Stimulated activated CD4-positive, alpha-beta T cell treated with anti-CD3 and anti-CD28 coated beads, Interleukin-2, amount 100 ng/mL, for 48 hours (primary cell): Measurements from ENCODE around the gene BMI1.

ENCODE experiments used
- DNase-seq, 2 donors: peaks; one replicate each; pipeline ENCODE4 v3.0.0-alpha.2; 2020

BMI1 gene

GRCh38 chr10:22368981-22369380, 48.1 kb downstream of the BMI1 start:
- no peak for DNase-seq

- DNase-seq, result no peak
Observed at GRCh38 chr10:22369434-22370072, 48.7 kb downstream of the BMI1 start.

DNA sequence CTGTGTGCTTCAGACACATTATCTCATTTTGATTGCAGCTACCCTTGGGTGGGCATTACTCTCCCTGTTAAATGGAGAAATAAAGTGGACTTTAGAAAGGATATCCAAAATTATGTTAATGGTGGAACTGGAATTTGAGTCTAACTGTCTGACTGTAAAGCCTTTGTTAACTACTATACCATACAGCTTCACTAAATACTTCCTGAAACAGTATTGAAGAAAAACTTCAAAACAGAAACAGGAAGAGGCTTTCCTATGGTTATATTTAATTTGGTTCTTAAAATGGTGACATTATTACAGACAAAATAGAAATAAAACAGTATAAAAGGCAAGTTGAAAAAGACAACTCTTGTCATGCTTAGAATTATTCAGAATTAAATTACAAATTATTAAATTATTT, 49.4 kb downstream of the BMI1 start:
- no peak for DNase-seq

- no peak for DNase-seq
Observed at GRCh38 chr10:22372298-22372697, 51.4 kb downstream of the BMI1 start.

DNA sequence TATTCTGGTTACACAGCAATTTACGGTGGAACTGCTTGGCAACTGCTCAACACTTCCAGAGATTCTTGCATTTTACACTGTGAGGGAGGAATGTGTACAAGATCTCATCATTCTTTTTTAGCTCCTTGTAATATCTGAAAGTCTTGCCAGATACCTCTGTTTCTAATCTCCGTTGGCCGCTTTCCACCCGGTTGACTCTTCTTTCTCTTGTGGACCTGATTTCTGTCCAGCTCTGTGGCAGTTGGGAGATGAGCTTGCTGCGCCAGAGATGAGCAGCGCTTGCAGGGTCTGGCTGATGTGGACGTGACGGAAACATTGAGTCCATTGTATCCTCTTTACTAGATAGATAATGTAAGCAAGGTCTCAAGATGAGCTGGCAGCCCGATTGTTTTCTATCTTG, 52.0 kb downstream of the BMI1 start:
- no peak for DNase-seq

DNA sequence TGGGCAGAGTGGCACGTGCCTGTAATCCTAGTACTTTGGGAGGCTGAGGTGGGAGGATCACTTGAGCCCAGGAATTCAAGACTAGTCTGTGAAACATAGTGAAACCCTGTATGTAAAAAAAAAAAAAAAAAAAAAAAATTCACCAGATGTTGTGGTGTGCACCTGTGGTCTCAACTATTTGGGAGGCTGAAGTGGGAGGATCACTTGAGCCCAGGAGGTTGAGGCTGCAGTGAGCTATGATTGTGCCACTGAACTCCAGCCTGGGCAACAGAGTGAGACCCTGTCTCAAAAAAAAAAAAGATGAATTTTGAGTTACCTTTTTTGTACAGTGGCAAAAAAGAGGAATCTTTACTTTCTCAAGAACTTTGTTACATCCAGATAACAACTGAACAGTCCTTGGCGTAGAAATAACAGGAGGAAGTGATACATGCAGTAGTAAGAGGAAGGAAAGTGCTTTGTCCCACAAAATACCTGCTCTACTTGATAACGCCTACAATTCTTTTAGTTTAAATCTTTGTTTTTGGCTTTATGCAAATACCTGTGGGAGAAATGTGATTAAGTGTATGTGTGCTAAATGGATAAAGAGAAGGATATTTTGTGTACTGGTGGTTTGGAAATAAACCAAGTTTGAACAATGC, 53.7 kb downstream of the BMI1 start:
- DNase-seq, result no peak

- DNase-seq, result peak; percentile 21 to 26
Observed at GRCh38 chr10:22379059-22379458, 58.2 kb downstream of the BMI1 start.
